ENCODE measurements around the gene MTUS2. TPM values are rescaled to one million over a fixed set of nuclear protein-coding genes. Genes with fewer than 3 reads are reported as not detected.
A peak's percentile ranks its signal among the peaks of the same experiment; 100 is the strongest.

MTUS2 gene
- total RNA-seq, 4 donors from 2014 or later: 0.44 to 1.1 (median 0.48) TPM; not detected in 1

DNA sequence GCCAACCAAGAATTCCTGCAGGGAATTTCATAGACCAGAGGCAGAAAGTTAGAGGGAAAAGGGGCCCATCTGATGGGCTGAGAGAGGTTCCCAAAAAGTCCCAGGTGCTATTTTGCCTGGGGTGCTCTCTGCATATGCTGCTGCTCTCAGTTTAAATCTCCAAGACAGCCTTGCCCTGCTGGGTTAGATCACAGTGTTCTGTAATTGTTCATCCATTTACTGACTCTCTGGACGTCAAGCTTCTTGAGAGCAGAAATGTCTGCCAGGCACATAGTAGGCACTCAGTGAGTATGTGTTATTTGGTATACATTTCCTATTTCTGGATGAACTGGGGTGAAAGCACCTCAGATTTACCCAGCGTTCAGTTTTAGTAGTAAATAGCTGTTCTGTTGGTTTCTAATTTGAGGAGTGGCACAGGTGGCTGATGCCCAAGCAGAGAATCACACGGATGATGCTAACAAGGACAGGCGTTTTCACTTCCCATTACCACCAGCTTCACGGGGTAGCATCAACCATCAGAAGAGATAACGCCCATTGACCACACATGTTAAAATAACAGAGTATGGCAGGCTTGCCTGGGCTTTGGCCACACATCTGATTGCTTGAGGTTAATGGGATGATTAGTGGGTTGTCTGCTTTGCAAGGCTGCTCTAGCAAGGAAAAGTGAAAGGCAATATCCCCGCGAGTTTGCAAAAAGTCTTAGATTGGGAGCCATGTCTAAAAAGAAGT is 614.2 kb downstream of the MTUS2 start:
- TF ChIP-seq, protein P1, sequence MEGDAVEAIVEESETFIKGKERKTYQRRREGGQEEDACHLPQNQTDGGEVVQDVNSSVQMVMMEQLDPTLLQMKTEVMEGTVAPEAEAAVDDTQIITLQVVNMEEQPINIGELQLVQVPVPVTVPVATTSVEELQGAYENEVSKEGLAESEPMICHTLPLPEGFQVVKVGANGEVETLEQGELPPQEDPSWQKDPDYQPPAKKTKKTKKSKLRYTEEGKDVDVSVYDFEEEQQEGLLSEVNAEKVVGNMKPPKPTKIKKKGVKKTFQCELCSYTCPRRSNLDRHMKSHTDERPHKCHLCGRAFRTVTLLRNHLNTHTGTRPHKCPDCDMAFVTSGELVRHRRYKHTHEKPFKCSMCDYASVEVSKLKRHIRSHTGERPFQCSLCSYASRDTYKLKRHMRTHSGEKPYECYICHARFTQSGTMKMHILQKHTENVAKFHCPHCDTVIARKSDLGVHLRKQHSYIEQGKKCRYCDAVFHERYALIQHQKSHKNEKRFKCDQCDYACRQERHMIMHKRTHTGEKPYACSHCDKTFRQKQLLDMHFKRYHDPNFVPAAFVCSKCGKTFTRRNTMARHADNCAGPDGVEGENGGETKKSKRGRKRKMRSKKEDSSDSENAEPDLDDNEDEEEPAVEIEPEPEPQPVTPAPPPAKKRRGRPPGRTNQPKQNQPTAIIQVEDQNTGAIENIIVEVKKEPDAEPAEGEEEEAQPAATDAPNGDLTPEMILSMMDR (IDR thresholded peaks at IDR 0.05): no peak
- DNase-seq (ENCODE audit: low spot score): no peak
- ATAC-seq (ENCODE audit: low FRiP score): no peak

DNA sequence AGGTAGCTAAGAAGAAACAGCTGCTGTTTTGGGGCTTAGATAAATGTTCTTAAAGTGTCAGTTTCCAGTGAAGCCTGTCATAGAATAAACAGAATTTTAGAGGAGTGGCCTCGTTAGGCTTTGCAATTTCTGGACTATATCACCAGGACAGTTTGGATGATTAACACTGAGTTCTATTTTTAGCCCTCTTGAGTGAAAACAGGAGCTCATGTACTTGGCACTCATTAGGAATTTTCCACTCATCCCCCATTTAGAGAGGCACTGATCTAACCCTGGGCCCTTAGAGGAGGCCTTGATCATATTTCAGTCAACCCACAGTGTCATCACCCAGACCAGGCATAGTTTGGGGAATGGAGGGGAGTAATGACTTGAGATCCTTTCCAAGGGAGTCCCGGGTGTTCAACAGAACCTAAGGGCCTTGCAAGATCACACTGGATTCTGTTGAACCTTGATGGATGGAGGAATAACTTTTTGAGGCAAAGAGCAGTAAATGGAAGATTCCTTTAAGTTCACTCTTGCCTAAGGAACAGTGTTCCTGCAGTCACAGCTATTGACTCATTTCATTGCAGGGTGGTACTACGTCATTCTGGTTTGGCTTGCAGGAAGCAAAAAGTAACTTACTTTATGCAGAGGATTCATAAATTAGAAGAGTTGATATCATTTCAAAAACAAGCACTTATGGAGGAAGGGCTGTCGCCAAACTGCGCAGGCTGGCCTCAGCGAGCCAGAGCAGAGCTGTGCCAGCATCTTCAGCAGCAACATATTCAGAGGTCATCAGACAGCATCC is 615.2 kb downstream of the MTUS2 start:
- TF ChIP-seq, protein P1 (IDR thresholded peaks at IDR 0.05): no peak
- ATAC-seq (ENCODE audit: low FRiP score) (peak; percentile 68), DNase-seq (ENCODE audit: low spot score) (no peak)

DNA sequence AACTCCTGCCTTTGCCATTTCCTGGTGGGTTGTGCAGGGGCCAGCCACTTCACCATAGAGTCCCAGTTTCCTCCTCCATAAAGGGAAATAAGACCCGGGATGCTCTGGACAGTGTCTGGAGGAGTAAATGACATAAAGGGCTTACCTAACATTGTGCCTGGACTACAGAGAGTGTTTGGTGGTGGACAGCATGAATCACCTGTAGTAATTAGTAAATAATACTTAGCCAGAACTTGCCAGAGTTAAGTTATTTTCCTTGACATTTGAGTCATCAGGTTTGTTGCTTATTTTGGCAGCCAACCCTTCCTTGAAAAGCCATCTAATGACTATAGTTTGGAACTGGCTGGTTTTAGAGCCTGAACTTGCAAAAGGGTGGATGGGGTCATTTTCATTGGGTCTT is 616.2 kb downstream of the MTUS2 start:
- ATAC-seq (ENCODE audit: low FRiP score): no peak
- TF ChIP-seq, protein P1 (IDR thresholded peaks at IDR 0.05): no peak
- DNase-seq (ENCODE audit: low spot score): no peak

DNA sequence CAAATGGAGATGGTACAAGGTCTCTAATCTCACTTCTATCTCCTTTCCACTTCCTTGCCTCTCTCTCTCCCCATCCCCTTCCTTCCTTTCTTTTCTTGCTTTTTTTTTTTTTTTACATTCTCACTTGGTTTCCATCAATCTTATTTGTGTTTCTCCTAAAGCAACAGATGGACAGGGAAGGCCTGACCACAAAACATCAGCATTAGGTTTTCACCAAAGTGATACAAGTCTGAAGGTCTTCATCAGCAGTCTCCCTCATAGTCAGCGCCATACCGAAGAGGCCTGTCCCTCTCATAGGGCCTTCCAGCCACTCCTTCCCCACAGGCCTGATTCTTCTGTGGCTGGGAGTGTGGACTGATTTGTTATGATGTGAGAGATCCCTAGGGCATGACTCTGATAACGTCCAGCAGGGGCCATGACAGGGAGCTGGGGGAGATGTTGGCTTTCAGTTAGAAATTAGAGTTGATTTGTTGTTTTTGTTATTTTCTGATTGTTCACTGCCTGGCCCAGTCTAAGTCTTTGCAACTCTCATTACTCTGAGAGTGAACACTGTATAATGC is 616.7 kb downstream of the MTUS2 start:
- DNase-seq (ENCODE audit: low spot score): no peak
- no peak for ATAC-seq (ENCODE audit: low FRiP score)
- TF ChIP-seq, protein P1 (IDR thresholded peaks at IDR 0.05): no peak

DNA sequence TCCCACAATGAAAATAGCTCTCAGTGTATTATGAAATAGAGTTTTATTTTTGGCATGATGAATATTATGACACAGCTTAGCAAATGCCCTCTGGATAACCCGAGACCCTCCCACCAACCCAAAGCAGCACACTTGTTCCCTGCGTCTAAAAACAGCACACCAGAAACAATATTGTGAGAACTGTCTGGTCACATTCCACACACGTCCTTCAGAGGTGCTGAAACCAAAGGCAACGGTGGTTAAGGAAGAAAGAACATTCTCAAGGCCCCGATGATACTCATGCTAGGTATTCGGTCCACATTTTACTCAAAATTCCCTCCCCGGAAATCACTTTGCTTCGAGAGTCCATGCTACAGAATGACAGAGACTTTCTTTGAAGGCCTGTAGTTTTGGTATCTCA is 618.6 kb downstream of the MTUS2 start:
- TF ChIP-seq, protein P1 (IDR thresholded peaks at IDR 0.05): no peak
- ATAC-seq (ENCODE audit: low FRiP score): no peak
- no peak for DNase-seq (ENCODE audit: low spot score)

DNA sequence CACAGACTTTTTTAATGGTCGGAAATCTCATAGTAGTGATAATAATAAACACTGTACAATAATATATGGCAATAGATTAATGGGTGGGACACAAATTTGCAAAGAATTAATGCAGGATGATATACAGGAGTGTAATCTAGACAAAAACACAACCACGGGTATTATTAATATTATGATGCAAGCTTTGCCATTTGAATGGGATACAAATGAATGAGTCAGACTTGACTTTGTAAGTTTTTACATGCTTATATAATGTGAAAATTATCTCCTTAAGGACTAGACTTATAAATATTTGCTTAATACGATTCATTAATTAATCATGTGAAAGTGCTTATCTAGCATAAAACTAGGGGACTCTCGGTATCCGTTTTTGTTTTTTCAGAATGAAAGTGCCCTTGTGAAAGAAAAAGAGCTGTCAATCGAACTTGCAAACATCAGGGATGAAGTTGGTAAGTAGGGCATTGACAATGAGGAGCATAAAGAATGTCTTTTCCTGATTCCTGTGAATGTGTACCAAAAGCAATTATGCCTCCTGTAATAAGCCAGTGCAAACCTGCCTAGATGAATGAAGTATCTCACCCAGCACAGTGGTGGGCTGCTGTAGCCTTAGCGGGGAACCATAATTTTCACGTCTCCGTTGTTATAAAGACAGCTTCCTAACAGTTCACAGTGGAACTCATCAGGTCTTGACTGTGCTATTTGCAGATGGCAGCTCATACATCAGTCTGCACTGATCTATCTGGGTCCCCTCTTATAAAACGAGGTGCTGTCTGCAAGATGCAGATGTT is 619.7 kb downstream of the MTUS2 start:
- DNase-seq (ENCODE audit: low spot score) (no peak), ATAC-seq (ENCODE audit: low FRiP score) (no peak)
- TF ChIP-seq, protein P1 (IDR thresholded peaks at IDR 0.05): no peak
